Muscle of leg (tissue), 11 donors: Measurements from ENCODE around the gene CDKAL1. TPM values are rescaled to one million over a fixed set of nuclear protein-coding genes. Genes with fewer than 3 reads are reported as not detected.

Source experiments
- DNase-seq: peaks from one replicate; pipeline ENCODE4 v3.0.0; 2013
- H3K27ac ChIP-seq: one replicate; pipeline ENCODE4 v1.5.1; 2013; ENCODE audit warnings: mild to moderate bottlenecking, low read length, control low read depth
- H3K27me3 ChIP-seq: one replicate; pipeline ENCODE4 v1.6.1; 2013; ENCODE audit warnings: low read length; ENCODE audit not compliant: control insufficient read depth, insufficient read depth
- H3K36me3 ChIP-seq: one replicate; pipeline ENCODE4 v1.6.1; 2013; ENCODE audit warnings: low read length; ENCODE audit not compliant: control insufficient read depth, insufficient read depth
- H3K4me1 ChIP-seq: one replicate; pipeline ENCODE4 v1.6.1; 2013; ENCODE audit warnings: low read length; ENCODE audit not compliant: control insufficient read depth, insufficient read depth
- H3K4me3 ChIP-seq: one replicate; pipeline ENCODE4 v1.5.1; 2013; ENCODE audit warnings: low read length, control low read depth
- H3K9me3 ChIP-seq: replicated peaks from 2 replicates; pipeline ENCODE4 v1.6.1; 2013; ENCODE audit warnings: low read depth, low read length; ENCODE audit not compliant: control insufficient read depth
- WGBS: methylation state at CpG from one replicate; pipeline ENCODE4 v1.1.5; 2013; ENCODE audit warnings: missing lambda C conversion rate; ENCODE audit not compliant: insufficient coverage; 5-methylcytosine and 5-hydroxymethylcytosine counted together
- polyA plus RNA-seq, 8 donors: library from polyadenylated mRNA; unstranded; fragments of 120-200 nt; gene quantifications; one replicate each; pipeline versions ENCODE4 v1.2.1 to v1.2.3, GENCODE V29; 2013; ENCODE audit warnings: inconsistent platforms in 1 of 8, low replicate concordance in 1 of 8; ENCODE audit not compliant: insufficient read length in 8 of 8, insufficient read depth in 1 of 8
- total RNA-seq: library from RNA; stranded (reverse); fragments of 120-200 nt; gene quantifications from one replicate; pipeline ENCODE4 v1.2.4, GENCODE V29; 2013

The CDKAL1 gene
- total and polyA plus RNA-seq, 9 donors, result 11.0 to 23.6 (median 13.0) TPM

DNA sequence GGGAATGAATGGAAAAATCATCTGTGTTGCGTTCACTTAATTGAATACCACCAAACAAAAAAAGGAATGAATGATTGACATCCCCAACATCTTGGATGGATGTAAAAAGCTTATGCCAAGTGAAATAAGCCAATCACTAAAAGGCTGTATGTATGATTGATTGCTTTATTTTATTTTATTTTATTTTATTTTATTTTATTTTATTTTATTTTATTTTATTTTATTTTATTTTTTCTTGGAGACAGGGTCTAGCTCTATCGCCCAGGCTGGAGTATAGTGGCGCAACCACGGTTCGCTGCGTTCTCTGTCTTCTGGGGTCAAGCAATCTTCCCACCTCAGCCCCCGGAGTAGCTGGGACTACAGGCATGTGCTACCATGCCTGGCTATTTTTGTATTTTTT is 263.3 kb downstream of the CDKAL1 start:
- H3K9me3 ChIP-seq, result no peaks in the 10 kb centered on the region
- no peak overlapping the region for H3K27ac ChIP-seq
- no peaks in the 10 kb centered on the region for H3K4me1 ChIP-seq
- no peaks in the 10 kb centered on the region for H3K36me3 ChIP-seq
- WGBS, result no CpG with 5 or more reads among the region's 7 CpGs
- no peaks in the 10 kb centered on the region for H3K27me3 ChIP-seq
- no peak for DNase-seq
- no peak overlapping the region for H3K4me3 ChIP-seq

DNA sequence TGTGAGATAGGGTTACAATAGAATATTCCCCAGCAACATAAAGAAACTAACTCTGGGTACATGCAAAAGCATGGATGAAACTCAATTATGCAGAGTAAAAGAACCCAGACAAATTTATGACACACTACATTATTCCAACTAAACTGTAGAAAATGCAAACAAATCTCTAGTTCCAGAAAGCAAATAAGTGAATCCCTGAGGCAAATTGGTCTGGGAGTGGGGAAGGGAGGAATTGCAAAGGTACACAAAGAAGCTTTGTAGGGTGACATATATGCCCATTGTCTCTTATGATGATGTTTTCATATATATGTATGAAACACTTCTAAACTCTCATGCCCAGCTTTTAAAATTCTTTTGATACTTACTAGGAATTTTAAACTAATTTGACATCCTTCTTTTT is 266.0 kb downstream of the CDKAL1 start:
- no peaks in the 10 kb centered on the region for H3K27me3 ChIP-seq
- DNase-seq, result no peak
- no peaks in the 10 kb centered on the region for H3K9me3 ChIP-seq
- H3K27ac ChIP-seq, result no peak overlapping the region
- no peaks in the 10 kb centered on the region for H3K4me1 ChIP-seq
- H3K4me3 ChIP-seq, result no peak overlapping the region
- H3K36me3 ChIP-seq, result no peaks in the 10 kb centered on the region

DNA sequence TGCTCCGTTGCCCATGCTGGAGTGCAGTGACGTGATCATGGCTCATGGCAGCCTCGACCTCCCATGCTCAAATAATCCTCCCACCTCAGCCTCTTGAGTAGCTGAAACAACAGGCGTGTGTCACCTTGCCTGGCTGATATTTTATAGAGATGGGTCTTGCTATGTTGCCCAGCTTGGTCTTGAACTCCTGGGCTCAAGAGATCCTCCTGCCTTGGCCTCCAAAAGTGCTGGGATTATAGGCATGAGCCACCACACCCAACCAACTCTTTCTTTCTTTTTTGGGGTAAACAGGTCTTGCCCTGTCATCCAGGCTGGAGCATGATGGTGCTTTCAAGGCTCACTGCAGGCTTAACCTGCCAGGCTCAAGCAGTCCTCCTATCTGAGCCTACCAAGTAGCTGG is 266.4 kb downstream of the CDKAL1 start:
- Histone ChIP-seq H3K27ac (no peak overlapping the region), H3K9me3 (no peaks in the 10 kb centered on the region), H3K27me3 (no peaks in the 10 kb centered on the region), H3K4me1 (no peaks in the 10 kb centered on the region), H3K4me3 (no peak overlapping the region), H3K36me3 (no peaks in the 10 kb centered on the region)
- no CpG with 5 or more reads among the region's 4 CpGs for WGBS
- DNase-seq, result no peak

DNA sequence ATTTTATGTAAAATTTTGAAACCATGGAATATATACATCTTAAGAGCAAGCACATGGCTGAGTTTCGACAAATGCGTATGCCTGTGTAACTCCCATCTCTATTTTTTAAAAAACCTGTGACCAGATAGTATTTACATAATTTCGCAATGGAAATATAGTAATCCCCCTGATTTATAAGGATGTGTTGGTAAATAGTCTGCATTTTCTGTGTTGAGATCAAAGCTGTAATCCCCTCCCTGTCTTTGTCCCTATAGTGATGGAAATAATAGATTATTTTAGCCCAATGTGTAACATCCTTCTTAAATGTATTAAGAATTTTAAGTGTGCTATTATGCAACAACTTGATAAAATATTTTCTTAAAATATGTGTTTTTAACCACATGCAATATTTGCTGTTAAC is 267.3 kb downstream of the CDKAL1 start:
- no peaks in the 10 kb centered on the region for H3K9me3 ChIP-seq
- H3K27ac ChIP-seq, result no peak overlapping the region
- no peaks in the 10 kb centered on the region for H3K27me3 ChIP-seq
- H3K4me3 ChIP-seq, result no peak overlapping the region
- H3K4me1 ChIP-seq, result no peaks in the 10 kb centered on the region
- no peaks in the 10 kb centered on the region for H3K36me3 ChIP-seq
- no CpG with 5 or more reads among the region's 3 CpGs for WGBS
- no peak for DNase-seq

DNA sequence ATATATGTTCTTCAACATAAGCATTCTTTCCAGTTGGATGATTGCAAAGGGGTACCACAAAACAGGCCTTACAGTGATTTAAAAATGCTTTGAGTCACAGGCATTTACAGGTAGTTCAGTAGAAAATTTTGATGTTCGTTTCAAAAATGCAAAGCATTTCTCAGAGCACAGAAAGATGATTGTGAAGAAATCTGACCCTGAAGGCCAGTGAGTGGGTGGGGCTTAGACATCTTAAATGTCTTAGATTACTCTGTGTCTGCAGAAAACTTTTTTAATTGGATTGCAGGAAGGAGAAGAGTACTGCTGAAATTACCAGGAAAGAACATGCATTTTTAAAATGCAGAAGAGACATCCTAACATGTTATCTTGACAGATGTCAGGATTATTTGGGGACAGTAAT is 268.3 kb downstream of the CDKAL1 start:
- no peaks in the 10 kb centered on the region for H3K4me1 ChIP-seq

DNA sequence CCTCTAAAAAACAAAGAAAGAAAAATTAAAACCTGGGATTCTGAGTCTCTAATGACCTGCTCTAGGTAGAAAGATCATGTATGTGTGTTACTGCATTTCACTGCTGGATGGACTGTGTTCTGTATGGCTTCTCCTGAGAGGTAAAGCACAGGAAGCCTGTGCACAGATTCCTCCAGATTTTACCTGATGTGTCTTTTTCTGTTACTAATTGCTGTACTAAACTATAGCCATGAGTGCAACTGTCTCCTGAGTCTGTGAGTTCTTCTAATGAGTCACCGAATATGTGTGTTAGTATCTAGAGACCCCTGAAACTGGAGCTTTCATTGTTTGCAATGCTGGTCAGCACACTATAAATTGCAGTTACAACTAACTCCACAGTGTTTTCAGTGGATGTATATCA is 270.8 kb downstream of the CDKAL1 start:
- DNase-seq, result no peak
- H3K27me3 ChIP-seq, result no peaks in the 10 kb centered on the region
- H3K4me1 ChIP-seq, result no peaks in the 10 kb centered on the region
- no peak overlapping the region for H3K27ac ChIP-seq
- H3K36me3 ChIP-seq, result no peaks in the 10 kb centered on the region
- no peak overlapping the region for H3K4me3 ChIP-seq
- peaks cover 2% of the 10 kb centered on the region for H3K9me3 ChIP-seq
- no CpG with 5 or more reads among the region's 1 CpG for WGBS

More for the DNA sequence above, 268.3 kb downstream of the CDKAL1 start:
- Histone ChIP-seq H3K4me3 (no peak overlapping the region), H3K9me3 (peaks cover 2% of the 10 kb centered on the region), H3K27ac (no peak overlapping the region), H3K36me3 (no peaks in the 10 kb centered on the region), H3K27me3 (no peaks in the 10 kb centered on the region)
- DNase-seq, result no peak
- 38% methylated on average over 1 of the region's 1 CpG for WGBS

DNA sequence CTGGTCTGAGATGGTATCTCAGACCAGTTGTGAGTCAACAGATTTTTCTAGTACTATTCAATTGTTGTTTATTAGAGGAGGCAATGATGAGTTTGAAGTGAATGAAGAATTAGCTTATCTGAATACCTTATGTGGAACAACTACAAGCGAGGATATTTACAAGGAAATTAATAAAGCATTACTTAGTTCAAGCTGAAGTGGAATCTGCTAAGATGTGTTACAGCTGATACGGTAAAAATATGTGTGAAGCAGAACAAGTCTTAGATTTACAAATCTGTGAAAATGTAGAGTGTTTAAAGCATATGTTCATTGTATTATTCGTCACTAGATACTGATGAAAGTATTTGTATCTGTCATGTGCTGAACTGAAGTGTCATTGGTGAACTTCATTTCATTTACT is 272.4 kb downstream of the CDKAL1 start:
- no CpG with 5 or more reads among the region's 3 CpGs for WGBS
- no peaks in the 10 kb centered on the region for H3K27me3 ChIP-seq
- DNase-seq, result no peak
- H3K9me3 ChIP-seq, result peaks cover 2% of the 10 kb centered on the region
- H3K27ac ChIP-seq, result no peak overlapping the region
- no peak overlapping the region for H3K4me3 ChIP-seq
- peaks cover 4% of the 10 kb centered on the region for H3K4me1 ChIP-seq
- H3K36me3 ChIP-seq, result no peaks in the 10 kb centered on the region

DNA sequence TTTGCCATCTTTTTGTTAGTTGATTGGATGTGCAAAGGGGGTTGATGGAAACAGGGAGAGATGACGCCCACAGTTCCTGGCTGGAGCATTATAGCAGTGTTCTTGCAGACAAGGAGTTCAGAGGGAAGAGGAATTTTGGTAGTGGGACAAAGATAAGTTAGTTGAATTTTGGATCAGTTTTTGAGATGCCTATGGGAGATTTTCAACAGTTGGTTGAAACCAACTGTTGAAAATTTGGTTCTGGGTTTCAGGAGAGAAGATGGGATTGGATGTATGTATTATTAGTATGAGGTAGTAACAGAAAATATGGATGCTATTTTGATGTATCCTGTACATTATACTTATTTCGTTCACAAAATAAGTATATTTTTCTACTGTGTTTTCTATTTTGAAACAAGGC is 274.2 kb downstream of the CDKAL1 start:
- WGBS, result 86% methylated on average over 1 of the region's 2 CpGs
- Histone ChIP-seq H3K4me1 (peaks cover 4% of the 10 kb centered on the region), H3K36me3 (no peaks in the 10 kb centered on the region), H3K9me3 (peaks cover 2% of the 10 kb centered on the region), H3K27ac (no peak overlapping the region), H3K4me3 (no peak overlapping the region), H3K27me3 (no peaks in the 10 kb centered on the region)
- no peak for DNase-seq

DNA sequence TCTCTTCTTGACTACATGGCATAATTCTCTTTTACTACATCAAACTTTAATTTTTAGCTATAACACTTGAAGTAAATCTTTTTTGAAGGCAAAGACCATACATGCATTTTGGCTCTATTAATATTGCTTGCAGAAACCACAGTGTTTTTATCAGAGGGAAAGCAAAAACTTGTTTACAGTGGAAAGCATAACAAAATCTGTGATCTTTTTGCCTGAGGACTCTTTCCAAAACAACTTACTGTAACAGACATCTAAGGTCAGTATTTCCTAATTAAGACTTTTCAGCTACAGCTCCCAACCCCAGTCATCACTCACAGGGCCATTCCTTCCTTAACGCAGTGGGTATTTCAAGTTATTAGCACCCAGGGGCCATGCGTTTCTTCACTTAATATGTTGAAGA is 274.7 kb downstream of the CDKAL1 start:
- Histone ChIP-seq H3K4me1 (peaks cover 4% of the 10 kb centered on the region), H3K9me3 (peaks cover 5% of the 10 kb centered on the region), H3K36me3 (no peaks in the 10 kb centered on the region), H3K27me3 (no peaks in the 10 kb centered on the region), H3K27ac (no peak overlapping the region), H3K4me3 (no peak overlapping the region)
- DNase-seq, result no peak
- no CpG with 5 or more reads among the region's 2 CpGs for WGBS

DNA sequence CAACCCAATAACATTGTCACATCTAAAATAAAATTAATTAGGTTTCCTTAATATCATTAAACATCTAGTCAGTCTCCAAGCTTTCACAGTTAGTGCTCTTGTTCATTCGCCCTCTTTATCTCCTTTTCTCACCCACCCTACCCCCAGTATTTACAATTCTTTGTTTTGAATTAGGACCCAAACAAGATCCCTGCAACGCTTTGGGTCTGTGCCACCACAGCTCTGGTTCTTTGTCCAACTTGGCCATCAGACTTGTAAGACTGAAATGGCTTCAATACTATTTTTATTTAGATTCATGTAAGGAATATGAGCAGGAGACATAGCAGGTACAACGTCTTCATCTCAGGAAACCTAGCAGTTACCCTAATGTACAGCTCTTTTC is 276.5 kb downstream of the CDKAL1 start:
- H3K4me3 ChIP-seq, result no peak overlapping the region
- peaks cover 4% of the 10 kb centered on the region for H3K4me1 ChIP-seq
- H3K36me3 ChIP-seq, result no peaks in the 10 kb centered on the region
- no CpG with 5 or more reads among the region's 3 CpGs for WGBS
- no peaks in the 10 kb centered on the region for H3K27me3 ChIP-seq
- H3K9me3 ChIP-seq, result peaks cover 9% of the 10 kb centered on the region
- H3K27ac ChIP-seq, result no peak overlapping the region
- peak; percentile 5 for DNase-seq

DNA sequence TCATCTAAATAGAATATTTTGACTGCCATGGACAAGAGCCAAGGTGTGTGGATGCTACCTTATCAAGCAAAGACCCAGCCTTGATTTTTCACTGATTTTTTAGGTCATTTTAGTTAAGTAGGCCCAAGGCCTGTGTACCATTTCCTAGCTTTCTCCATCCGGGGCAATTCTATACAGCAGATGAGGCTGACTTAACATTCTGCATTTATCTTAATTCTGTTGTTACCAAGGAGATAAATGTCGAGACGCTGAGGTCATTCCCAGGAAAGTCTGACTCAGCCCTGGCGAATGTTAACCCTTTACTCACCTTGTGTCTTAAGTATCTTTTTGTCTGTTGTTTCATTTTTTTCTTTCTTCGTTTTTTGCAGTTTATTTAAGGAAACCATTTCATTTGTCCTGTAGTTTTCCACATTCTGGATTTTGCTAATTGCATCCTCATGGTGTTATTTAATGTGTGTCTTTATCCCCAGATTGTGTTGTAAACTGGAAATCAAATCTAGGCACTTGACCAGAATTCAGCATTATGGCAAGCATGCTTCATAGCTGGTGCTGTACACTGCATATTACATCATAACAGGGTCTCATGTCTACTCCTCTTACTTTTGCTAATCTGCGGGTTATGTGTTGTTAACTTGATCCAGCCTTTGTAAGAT is 277.0 kb downstream of the CDKAL1 start:
- DNase-seq, result peak; percentile 68
- Histone ChIP-seq H3K9me3 (peaks cover 9% of the 10 kb centered on the region), H3K36me3 (no peaks in the 10 kb centered on the region), H3K27ac (no peak overlapping the region), H3K4me3 (no peak overlapping the region), H3K27me3 (no peaks in the 10 kb centered on the region), H3K4me1 (peaks cover 4% of the 10 kb centered on the region)
- WGBS, result 0% methylated on average over 1 of the region's 6 CpGs
